Tibial nerve (tissue), 4 donors: ENCODE data around the gene TWSG1.

Experiments used
- EP300 ChIP-seq, 2 donors: sonication (generic); formaldehyde crosslinking; IDR thresholded peaks; one replicate each; pipeline ENCODE4 v1.6.1; 2017; ENCODE audit warnings: antibody characterized with exemption in 2 of 2, mild to moderate bottlenecking in 1 of 2
- POLR2A ChIP-seq, 2 donors: fragments of 450-650 bp; IDR thresholded peaks; one replicate each; pipeline ENCODE4 v1.6.1; 2017; ENCODE audit warnings: antibody characterized with exemption in 2 of 2, mild to moderate bottlenecking in 2 of 2, moderate library complexity in 2 of 2
- TF ChIP-seq, protein P1 (sequence below), 5 experiments: fragments of 200-600 bp in 3 of 5; fragments of 450-650 bp in 2 of 5; sonication (generic) in 3 of 5; IDR thresholded peaks; one replicate each; pipeline ENCODE4 v1.5.1; 2016 to 2019; ENCODE audit warnings: antibody characterized with exemption in 5 of 5, mild to moderate bottlenecking in 3 of 5, moderate library complexity in 2 of 5

GRCh38 chr18:9293948-9294347 lies 40.6 kb upstream of the TWSG1 start:
- TF ChIP-seq, protein P1, sequence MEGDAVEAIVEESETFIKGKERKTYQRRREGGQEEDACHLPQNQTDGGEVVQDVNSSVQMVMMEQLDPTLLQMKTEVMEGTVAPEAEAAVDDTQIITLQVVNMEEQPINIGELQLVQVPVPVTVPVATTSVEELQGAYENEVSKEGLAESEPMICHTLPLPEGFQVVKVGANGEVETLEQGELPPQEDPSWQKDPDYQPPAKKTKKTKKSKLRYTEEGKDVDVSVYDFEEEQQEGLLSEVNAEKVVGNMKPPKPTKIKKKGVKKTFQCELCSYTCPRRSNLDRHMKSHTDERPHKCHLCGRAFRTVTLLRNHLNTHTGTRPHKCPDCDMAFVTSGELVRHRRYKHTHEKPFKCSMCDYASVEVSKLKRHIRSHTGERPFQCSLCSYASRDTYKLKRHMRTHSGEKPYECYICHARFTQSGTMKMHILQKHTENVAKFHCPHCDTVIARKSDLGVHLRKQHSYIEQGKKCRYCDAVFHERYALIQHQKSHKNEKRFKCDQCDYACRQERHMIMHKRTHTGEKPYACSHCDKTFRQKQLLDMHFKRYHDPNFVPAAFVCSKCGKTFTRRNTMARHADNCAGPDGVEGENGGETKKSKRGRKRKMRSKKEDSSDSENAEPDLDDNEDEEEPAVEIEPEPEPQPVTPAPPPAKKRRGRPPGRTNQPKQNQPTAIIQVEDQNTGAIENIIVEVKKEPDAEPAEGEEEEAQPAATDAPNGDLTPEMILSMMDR (IDR thresholded peaks at IDR 0.05): no peak
- TF ChIP-seq POLR2A (IDR thresholded peaks at IDR 0.05): no peak
- TF ChIP-seq EP300 (IDR thresholded peaks at IDR 0.05): no peak
